ENCODE data around the gene NRXN3.

DNA sequence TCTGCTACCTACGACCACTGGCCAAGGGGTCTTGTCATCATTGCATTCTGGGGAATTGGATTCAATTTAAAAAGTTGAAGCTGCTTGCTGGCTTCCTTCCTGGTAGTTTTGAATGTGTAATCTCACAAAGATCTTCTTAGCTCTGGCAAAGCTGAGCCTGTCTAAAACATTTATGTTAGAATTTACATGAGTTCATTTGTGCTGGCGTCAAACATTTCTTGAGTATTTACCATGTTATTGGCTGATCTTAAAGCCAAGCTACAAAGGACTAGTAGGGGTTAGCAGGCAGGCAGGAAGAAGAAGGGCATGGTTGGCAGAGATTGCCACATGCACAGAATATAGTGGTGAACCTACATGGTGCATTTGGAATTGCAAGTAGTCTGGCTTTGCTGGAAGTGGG lies 1596.3 kb downstream of the NRXN3 start:
- TF ChIP-seq EZH2 (IDR thresholded peaks at IDR 0.05; ENCODE audit: borderline replicate concordance, insufficient read depth, low read depth, low read length, poor library complexity, severe bottlenecking): no peak
- no peak for TF ChIP-seq CTCF (IDR thresholded peaks at IDR 0.05)
